Inflammatory macrophage treated with lipopolysaccharide for 1 hour (primary cell): ENCODE results near the gene PGA3.
A peak's percentile ranks its signal among the peaks of the same experiment; 100 is the strongest.

Experiments used
- DNase-seq, 2 donors: peaks; one replicate each; pipeline ENCODE4 v3.0.0-alpha.2; 2020 to 2022

The PGA3 gene

DNA sequence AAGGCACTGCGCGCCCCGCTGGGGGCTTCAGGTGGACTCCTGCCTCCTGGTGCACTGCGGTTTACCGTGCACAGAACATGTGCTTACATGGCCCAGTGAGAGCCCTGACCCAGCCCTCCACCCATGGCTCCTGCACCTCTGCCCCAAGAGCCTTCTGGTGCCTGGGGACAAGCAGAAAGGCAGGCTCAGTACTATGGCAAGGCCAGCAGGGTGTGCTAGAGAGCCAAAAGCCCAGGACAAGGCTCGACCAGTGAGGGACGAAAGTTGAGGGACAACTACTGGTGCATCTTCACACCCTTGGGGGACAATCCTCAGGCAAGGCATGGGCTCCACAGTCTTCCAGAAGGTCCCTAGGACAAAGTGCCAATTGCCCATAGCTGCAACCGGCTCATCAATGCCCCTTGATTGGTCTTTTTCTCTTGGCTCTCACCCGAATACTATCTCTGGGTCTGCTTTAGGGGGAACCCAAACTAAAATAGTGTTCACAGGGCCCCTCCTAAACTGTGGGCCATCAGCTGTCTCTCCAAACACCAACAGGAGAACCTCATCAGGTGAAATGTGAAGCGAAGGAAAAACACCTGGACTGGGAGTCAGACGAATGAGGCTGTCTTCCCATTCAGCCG, 51.2 kb downstream of the PGA3 start:
- peak; percentile 53 to 81 for DNase-seq

- peak; percentile 55 to 77 for DNase-seq
Observed at GRCh38 chr11:61256710-61257482, 53.6 kb downstream of the PGA3 start.

DNA sequence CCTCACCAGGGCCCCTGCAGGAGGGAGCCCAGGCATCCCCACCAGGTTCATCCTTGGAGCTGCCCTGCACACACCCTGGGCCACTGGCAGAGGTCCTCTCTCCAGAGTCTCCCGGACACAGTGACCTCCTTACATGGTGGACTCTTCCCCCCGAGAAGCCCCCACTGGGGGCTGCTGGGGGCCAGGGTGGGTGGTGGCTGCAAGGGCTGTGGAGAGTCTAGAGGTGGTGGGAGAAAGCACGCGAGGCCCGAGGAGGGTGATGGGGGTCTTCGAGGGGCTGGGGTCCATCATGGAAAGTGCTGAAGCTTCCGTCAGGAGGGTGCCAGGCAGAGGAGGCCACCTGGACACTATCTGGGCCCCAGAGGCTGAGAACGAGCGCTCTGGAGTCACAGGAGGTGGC, 55.2 kb downstream of the PGA3 start:
- no peak for DNase-seq

- no peak for DNase-seq
Observed at GRCh38 chr11:61259363-61259762, 56.0 kb downstream of the PGA3 start.
